Measurements from ENCODE around the gene MAP7. TPM values are rescaled to one million over a fixed set of nuclear protein-coding genes. Genes with fewer than 3 reads are reported as not detected.

The MAP7 gene
- total RNA-seq, 2 donors from 2014 or later = 5.1 to 6.9 TPM

DNA sequence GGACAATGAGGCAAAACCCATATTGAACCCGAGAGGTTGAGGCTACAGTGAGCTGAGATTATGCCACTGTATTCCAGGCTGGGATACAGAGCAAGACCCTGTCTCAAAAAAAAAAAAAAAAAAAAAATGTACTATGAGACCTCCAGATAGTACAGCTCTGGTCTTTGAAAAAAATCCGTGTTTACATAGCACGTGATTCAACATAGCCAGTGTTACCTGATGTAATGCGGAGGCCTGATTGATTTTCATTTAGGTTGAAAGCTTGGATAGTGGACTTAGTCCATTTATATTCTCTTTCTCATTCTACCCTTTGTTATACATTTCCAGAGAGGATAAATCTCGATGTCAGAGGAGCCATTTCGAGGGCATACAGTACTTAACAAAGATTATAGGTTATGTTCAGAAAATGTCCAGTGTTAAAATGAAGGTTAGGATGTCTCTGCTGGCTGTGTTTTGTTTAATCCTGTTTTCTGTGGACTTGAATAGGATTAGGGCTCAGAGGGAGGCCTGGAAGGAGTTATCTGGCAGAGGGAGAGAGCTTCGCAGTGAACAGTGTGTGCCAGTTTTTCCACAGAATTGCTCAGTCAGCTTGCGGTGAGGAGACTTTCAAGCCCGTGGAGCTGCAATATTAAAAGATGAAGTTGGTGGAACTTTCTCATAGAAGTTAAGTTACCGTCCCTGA is 226.7 kb downstream of the MAP7 start:
- ATAC-seq (ENCODE audit: insufficient number of reproducible peaks, low FRiP score, low read depth) = no peak
- TF ChIP-seq, protein P1, sequence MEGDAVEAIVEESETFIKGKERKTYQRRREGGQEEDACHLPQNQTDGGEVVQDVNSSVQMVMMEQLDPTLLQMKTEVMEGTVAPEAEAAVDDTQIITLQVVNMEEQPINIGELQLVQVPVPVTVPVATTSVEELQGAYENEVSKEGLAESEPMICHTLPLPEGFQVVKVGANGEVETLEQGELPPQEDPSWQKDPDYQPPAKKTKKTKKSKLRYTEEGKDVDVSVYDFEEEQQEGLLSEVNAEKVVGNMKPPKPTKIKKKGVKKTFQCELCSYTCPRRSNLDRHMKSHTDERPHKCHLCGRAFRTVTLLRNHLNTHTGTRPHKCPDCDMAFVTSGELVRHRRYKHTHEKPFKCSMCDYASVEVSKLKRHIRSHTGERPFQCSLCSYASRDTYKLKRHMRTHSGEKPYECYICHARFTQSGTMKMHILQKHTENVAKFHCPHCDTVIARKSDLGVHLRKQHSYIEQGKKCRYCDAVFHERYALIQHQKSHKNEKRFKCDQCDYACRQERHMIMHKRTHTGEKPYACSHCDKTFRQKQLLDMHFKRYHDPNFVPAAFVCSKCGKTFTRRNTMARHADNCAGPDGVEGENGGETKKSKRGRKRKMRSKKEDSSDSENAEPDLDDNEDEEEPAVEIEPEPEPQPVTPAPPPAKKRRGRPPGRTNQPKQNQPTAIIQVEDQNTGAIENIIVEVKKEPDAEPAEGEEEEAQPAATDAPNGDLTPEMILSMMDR (IDR thresholded peaks at IDR 0.05) = no peak
- Histone ChIP-seq H3K4me1 (ENCODE audit: control insufficient read depth in 1 of 2, low read depth in 2 of 2) (no peaks in the 10 kb centered on the region), H3K27me3 (replicated peaks; ENCODE audit: insufficient read depth) (no peaks in the 10 kb centered on the region), H3K4me3 (no peak overlapping the region), H3K36me3 (no peaks in the 10 kb centered on the region), H3K9me3 (no peaks in the 10 kb centered on the region), H3K27ac (no peak overlapping the region)
- DNase-seq (ENCODE audit: low spot score) = no peak

DNA sequence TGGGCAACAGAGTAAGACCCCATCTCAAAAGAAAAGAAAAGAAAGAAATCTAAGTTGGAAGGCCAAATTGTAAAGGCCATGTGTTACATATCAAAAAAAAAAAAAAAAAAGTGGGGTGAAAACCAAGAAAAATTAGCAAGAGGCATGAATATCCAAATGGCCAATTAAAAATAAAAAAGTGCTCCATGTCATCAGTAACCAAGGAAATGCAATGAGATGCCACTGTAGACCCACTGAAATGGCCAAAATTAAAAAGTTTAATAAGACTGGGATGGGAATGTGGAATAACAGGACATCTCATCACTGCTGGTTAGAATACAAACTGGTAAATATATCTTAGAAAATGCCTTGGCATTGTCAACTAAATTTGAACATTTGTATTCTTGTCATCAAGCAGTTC is 230.5 kb downstream of the MAP7 start:
- no peak for ATAC-seq (ENCODE audit: insufficient number of reproducible peaks, low FRiP score, low read depth)

DNA sequence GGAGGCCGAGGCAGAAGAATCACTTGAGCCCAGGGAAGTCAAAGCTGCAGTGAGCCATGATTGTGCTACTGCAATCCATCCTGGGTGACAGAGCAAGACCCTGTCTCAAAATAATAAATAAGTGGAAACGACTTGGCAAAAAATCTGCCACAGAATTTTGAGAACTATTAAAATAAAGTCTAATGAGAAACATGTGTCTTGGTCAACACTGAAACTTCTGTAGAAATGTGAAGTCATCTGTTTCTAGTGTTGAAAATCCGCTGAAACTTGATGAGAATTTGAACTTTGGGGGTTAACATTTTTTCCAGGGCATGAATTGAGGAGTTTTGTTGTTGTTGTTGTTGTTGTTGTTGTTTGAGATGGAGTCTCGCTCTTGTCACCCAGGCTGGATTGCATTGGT is 231.5 kb downstream of the MAP7 start:
- H3K27me3 ChIP-seq (replicated peaks; ENCODE audit: insufficient read depth) = no peaks in the 10 kb centered on the region
- no peak for ATAC-seq (ENCODE audit: insufficient number of reproducible peaks, low FRiP score, low read depth)
- H3K4me3 ChIP-seq = no peak overlapping the region
- H3K4me1 ChIP-seq (ENCODE audit: control insufficient read depth in 1 of 2, low read depth in 2 of 2) = peaks cover 0 to 4% of the 10 kb centered on the region in 2 donors
- no peak for DNase-seq (ENCODE audit: low spot score)
- no peak overlapping the region for H3K27ac ChIP-seq
- TF ChIP-seq, protein P1 (IDR thresholded peaks at IDR 0.05) = no peak
- H3K36me3 ChIP-seq = no peaks in the 10 kb centered on the region
- H3K9me3 ChIP-seq = no peaks in the 10 kb centered on the region

More for the DNA sequence above, 230.5 kb downstream of the MAP7 start:
- H3K36me3 ChIP-seq = no peaks in the 10 kb centered on the region
- no peaks in the 10 kb centered on the region for H3K27me3 ChIP-seq (replicated peaks; ENCODE audit: insufficient read depth)
- no peaks in the 10 kb centered on the region for H3K9me3 ChIP-seq
- no peak for DNase-seq (ENCODE audit: low spot score)
- no peak overlapping the region for H3K27ac ChIP-seq
- H3K4me3 ChIP-seq = no peak overlapping the region
- peaks cover 0 to 4% of the 10 kb centered on the region in 2 donors for H3K4me1 ChIP-seq (ENCODE audit: control insufficient read depth in 1 of 2, low read depth in 2 of 2)
- TF ChIP-seq, protein P1 (IDR thresholded peaks at IDR 0.05) = no peak

DNA sequence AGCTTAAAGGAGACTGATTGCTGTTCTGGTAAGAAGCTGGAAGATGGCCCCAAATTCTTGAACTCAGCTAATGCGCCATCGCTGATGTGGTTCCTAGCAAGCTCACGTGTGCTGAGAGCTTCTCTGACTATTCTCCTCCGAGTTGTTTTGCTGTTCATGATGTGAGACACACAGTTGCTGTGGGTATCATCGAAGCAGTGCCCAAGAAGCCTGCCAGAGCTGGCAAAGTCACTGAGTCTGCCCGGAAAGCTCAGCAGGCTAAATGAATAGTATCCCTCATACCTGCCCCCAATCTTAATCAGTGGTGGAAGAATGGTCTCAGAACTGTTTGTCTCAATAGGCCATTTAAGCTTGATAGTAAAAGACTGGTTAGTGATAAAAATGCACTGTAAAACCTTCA is 232.3 kb downstream of the MAP7 start:
- Histone ChIP-seq H3K4me3 (no peak overlapping the region), H3K36me3 (no peaks in the 10 kb centered on the region), H3K9me3 (no peaks in the 10 kb centered on the region), H3K27me3 (replicated peaks; ENCODE audit: insufficient read depth) (no peaks in the 10 kb centered on the region), H3K4me1 (ENCODE audit: control insufficient read depth in 1 of 2, low read depth in 2 of 2) (peaks cover 0 to 4% of the 10 kb centered on the region in 2 donors), H3K27ac (no peak overlapping the region)
- ATAC-seq (ENCODE audit: insufficient number of reproducible peaks, low FRiP score, low read depth) (no peak), DNase-seq (ENCODE audit: low spot score) (no peak)
- TF ChIP-seq, protein P1 (IDR thresholded peaks at IDR 0.05) = no peak

DNA sequence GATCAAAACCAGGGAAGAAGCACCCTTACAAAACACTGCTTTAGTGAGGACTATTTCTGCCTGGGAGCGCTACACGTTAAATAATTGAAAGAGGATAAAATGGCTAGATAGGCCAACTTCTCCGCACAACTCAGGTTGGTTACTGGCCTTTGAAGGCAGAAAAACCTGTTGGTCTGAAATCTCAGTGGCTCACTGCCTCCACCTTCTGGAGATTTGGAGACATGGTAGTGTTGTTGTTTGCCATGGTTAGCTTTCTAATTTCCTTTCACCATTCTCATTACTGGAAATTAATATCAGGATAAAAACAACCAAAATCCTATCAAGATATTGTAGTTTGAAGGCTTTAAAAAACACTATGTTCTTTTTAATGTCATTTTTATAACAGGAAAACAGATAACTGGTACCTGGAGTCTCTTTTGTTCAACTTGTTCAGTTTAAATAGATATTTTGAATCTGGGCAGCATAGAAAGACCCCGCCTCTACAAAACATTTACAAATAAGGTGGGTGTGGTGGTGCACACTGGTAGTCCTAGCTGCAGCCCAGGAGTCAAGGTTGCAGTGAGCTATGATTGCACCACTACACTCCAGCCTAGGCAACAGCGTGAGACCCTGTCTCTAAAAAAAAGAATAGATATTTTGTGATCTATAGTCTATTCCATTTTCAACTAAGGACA is 233.1 kb downstream of the MAP7 start:
- Histone ChIP-seq H3K36me3 (no peaks in the 10 kb centered on the region), H3K9me3 (no peaks in the 10 kb centered on the region), H3K27me3 (replicated peaks; ENCODE audit: insufficient read depth) (no peaks in the 10 kb centered on the region), H3K4me3 (no peak overlapping the region), H3K27ac (no peak overlapping the region), H3K4me1 (ENCODE audit: control insufficient read depth in 1 of 2, low read depth in 2 of 2) (peaks cover 0 to 4% of the 10 kb centered on the region in 2 donors)
- ATAC-seq (ENCODE audit: insufficient number of reproducible peaks, low FRiP score, low read depth) = peak; percentile 60
- TF ChIP-seq, protein P1 (IDR thresholded peaks at IDR 0.05) = peak; percentile 69
- DNase-seq (ENCODE audit: low spot score) = no peak

Data from thoracic aorta (tissue), 2 donors.